HG02973 (cell line): Measurements from ENCODE around the gene RAE1.
"Not testable (repeated sequence)": the region's sequence is repeated elsewhere in the genome, so short reads cannot be mapped to it uniquely, and the experiment has no call there.

Experiments used
- ATAC-seq: cut with Tn5 transposase; IDR thresholded peaks from one replicate; pipeline ENCODE4 v1.9.1; 2021; ENCODE audit warnings: moderate library complexity; ENCODE audit not compliant: unreplicated experiment

RAE1 gene

DNA sequence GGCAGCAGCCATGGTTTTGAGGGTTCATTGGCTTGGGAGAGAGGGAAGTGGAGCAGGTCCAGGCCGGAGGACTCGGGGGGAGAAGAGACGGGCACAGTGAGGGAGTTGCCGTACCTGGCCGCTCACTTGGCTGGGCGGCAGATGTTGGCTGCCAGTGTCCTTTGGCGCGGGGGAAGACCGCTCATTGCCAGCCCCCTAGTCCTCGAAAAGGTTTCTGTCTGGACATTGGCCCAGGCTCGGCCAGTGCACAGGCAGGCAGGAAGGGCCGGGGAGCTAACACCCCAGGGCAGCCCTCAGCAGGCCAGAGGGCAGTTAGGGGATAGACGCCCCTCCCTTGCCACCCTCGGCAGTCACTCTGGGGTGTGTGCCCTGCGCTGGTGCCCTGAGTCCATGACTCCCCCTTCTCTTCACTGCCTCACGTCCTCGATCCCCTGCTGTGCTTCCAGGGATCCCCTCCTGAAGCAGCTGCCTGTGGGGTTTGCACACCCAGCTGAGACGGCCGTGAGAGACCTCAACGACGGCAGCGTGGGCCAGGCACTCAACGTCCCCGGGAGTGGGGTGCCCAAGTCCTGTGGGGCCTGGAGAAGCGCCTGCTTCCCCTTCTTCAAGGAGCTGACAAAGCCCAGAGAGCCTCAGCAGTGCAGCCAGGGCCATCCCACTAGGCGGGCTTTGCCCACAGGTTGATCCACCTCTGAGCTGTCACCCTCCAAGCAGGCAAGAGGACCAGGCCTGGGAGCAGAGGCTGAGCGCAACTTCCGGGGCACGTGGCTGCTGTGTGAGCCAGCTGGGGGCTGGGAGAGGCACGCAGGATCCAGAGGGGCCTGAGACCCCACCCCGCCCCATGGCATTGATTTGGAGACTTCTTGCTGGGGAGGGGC, 60.6 kb downstream of the RAE1 start:
- ATAC-seq, result no peak

DNA sequence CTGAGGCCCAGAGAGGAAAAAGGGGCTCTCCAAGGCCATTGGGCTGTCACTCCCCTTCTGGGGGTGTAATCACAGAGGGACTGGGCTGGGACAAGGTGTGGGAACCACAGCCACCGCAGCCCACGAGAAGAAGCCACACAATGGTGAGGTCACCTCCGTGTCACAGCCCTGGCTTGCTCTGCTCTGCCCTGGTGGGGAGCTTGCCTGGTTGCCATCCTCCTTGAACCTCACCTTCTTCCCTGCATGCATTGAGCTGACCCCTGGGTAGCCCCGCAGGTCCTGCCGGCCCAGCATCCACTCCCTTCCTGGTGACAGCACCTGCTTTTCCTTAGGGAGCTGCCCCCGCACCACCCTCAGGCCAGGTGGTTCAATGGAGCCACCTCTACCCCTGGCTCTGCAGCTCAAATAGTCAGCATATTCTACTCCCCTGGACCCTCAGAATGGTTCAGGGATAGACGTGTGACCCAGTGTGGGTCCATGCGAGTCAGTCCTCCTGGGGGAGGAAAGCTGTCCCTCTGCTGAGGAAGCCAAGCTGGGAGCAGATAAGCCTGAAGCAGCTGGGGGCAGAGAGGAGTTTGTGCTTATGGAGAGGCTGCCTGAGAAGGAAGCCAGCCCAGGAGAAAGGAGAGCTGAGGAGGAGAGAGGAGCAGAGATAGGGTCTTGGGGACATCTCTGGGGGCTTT, 61.4 kb downstream of the RAE1 start:
- ATAC-seq, result no peak

- no peak for ATAC-seq
Measured at GRCh38 chr20:57413986-57414385, 62.9 kb downstream of the RAE1 start.

DNA sequence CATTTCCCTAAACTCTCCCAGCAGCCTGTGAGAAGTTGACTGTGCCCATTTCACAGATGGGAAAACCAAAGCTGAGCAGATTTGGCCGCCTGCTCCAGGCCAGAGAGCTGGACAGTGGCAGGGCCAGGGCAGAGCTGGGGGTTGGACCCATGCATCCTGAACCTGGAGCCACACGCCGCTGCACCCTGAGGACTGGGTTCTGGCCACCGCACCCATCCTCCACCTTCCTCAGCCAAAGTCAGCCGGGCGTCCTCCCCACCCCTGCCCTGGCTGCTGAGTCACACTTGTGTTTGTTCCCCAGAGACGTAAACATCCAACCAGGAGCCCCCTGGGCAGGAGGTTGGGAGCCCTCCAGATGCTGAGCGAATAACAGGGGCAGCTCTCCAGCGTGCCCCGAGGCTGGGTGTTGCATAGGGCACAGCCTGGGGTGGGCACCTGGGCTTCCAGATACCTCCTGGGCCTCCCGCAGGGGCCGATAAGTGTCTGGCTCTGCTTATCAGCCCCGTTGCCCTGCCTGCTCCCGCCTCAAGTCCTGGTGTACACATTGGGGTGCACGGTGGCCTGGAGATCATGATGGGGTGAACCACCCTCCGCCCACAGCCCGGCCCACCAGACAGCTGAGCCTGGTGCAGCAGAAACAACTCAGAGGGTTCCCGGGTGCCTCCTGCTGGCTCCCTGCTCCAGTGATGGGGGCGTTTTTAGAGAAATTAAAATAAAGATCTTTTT, 64.0 kb downstream of the RAE1 start:
- ATAC-seq, result no peak

- ATAC-seq, result no peak
Measured at GRCh38 chr20:57415771-57416170, 64.7 kb downstream of the RAE1 start.

DNA sequence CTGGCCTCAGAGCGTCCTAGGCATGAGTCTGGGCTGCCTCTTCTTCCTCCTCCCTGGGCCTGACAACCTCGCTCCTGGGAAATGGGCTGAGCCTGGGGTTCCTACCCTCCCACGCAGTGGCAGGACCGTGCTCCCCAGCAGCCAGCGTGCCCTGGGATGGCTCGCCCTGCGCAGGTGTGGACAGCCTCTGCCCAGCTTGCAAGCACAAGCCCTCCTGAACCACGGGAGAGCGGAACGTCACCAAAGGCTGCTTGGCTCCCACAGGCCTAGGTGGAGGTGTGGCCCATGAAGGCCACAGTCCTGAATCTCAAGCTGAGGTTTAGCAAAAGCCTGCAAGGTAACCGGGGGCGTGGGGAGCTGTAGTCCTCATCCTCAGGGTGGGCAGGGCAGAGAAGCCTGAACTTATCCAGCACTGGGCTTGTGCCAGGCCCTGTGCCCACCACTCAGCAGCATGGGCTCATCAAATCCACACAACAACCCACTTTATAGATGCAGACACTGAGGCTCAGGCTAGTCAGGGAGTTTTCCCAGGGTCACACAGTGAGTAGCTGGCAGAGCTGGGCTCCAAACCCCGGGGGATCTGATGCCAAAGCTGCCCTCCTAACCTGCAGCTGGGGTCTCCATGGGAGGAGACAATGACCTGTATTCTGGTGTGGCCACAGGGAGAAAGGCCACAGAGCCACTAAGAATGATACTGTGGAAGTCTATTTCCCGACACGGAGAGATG, 65.4 kb downstream of the RAE1 start:
- no peak for ATAC-seq

GRCh38 chr20:57417051-57417689, 66.1 kb downstream of the RAE1 start:
- ATAC-seq, result no peak

DNA sequence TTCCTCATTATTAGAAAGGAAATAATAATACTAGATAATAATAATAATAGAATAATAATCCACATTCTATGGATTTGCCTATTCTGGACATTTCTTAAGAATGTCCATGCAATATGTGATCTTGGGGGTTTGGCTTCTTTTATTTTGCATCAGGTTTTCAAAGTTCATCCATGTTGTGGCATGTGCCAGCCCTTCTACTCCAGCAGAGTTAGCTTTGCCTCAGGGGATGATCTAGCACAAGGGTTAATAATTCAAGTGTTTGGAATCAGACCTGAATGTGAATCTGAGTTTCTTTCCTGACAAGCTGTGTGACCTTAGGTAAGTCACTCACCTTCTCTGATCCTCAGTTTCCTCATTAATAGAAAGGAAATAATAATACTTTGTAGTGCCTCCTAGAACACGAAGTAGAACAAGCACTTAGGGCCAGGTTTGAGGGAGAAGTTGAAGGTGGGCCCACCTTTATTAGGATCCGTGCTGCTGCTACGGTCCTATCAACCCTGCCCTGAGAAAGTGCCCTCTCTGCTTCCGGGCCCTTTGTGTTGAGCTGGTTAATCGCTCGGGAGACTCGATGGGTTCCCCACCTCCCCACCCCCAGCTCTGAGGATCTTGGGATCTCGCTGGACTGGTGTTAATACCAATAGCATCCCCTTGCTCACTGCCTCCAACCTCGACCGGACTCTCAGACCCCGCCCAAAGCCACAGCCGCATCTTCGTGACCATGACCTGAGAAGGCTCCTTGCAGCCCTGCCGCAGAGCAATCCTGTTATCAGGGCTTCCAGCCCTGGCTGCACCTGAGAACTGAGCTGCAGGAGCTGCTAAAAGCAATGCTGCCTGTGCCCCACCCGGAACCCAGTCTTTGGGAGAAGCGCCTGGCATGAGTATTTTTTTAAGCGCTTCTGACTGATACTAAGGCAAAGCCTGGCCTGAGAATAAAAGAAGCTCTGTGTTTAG, 67.0 kb downstream of the RAE1 start:
- ATAC-seq, result no peak

DNA sequence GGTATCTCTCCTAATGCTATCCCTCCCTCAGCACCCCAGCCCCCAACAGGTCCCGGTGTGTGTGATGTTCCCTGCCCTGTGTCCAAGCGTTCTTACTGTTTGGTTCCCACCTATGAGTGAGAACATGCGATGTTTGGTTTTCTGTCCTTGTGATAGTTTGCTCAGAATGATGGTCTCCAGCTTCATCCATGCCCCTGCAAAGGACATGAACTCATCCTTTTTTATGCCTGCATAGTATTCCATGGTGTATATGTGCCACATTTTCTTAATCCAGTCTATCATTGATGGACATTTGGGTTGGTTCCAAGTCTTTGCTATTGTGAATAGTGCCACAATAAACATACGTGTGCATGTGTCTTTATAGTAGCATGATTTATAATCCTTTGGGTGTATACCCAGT, 68.4 kb downstream of the RAE1 start:
- not testable (repeated sequence) for ATAC-seq

DNA sequence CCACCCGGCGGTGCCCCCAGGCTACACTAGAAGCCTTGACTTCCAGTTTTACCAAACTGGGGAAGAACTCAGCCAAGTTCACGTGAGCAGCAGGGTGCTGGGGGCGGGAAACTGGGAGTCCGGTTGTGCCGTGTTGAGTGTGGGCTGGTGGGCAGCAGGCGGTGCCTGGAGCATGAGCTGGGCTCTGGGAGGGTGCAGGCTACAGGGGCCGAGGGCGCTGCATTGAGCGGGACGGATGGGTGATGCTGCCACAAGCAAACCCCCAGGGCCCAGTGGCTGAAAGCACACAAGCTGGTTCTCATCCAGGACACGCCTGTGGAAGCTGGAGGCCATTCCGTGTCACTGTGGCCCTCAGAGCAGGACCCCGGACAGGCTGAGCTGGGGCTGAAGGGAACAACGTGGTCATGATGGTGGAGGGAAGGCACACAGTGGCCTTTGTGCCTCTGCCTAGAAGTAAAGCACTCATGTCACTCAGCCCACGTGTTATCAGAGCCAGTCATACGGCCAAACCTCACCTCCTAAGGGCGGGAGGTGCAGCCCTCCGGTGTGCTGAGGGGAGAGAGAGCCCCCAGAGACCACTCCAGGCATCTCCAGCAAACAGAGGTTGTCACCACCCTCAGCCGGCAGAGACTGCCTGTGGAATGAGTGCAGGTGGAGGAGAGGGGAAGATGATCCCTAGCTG, 69.7 kb downstream of the RAE1 start:
- ATAC-seq, result no peak

DNA sequence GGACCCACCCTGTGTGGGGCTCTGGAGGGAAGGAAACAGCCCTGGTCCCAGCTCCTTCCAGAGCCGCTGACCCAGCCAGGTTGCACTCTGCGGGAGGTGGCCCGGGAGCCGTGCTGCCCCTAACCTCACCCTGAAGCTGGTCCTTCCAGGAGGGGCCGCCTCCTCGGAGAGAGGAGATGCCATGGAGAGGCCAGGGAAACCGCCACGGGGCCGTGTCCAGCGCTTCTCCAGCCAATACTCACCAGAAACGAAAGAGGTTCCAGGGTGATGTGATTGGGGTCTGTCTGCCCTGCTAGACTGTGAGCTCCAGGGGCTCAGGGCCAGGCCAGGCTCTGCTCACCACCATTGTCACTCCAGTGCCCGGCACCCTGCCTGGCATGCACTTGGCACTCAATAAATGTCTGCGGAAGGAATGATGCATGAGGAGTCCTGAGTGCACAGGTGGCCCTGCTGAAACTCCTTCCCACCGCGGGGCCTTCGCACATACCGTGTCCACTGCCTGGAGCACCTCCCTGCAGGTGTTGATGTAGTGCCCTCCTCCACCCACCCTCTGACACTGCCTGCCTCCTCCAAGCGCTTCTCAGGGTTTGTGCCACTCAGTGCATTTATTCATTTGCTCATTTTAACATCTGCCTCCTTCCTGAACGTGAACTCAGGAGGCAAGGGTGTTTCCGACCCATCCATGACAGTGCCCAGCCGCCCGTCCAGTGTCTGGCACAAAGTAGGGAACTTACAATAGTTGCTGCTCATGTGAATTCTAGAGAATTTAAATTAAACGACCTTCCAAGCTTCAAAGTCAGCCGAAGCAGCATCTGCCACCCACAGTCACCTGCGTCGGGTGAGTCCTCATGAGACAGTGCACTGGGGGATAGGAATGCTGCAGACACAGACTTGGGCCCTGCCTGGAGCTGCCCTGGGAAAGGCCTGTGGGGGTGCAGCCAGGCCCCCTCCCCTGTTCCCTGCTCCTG, 70.5 kb downstream of the RAE1 start:
- no peak for ATAC-seq

DNA sequence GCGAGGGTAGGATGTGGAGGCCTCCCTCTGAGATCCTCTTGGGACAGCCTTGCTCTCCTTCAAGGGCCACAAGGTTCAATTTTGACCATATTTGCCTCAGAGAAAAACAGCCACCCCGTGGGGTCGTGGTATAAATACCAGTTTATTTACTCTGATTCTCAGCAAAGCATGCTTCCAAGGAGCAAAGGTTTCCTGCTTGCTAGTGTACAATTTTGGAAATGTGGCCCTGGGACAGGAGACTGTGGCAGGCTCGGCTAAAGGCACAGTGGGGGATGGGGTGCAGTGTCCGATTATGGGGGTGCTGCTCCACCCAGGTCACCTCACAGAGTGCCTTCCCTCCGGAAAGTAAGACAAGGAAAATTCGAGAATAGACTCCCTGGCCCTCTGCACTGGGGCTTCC, 71.2 kb downstream of the RAE1 start:
- ATAC-seq, result no peak

GRCh38 chr20:57425150-57426013, 74.3 kb downstream of the RAE1 start:
- ATAC-seq, result no peak

DNA sequence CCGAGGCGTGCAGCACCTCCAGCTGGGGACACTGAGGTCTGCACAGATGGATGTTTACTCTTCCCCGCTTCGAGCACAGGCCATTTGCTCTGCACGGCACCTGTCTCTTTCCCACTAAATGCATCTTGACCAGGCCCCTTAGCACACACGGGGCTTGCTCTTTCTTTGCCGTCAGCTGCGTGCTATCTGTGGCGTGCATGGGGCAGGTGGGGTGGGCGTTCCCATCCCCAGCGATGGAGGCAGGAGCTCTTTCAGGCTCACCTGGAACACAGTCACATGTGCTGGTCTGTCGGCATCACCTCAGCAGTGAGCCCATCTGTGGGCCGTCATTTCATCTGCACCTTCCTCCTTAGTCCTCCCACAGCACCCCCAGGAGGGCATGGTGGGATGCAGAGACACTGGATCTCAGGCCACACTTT, 75.2 kb downstream of the RAE1 start:
- ATAC-seq, result no peak

DNA sequence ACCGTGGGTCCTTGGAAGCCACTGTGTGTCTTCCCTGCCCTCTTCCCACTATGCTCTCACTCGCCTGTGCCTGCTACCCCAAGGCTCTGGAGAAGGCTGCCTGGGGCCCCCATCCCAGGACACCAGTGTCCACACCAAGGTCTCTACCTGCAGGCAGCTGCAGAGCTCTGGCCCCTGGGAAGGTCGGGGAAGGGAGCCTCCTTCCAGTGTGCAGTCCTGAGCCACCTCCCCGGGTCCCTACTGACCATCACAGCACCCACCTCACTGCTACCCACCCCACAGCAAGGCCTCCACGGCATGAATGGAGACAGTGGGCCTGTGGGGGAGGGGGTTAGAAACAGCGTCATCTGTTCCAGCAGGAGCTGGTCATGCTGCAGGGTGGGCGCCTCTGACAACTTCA, 75.8 kb downstream of the RAE1 start:
- no peak for ATAC-seq

DNA sequence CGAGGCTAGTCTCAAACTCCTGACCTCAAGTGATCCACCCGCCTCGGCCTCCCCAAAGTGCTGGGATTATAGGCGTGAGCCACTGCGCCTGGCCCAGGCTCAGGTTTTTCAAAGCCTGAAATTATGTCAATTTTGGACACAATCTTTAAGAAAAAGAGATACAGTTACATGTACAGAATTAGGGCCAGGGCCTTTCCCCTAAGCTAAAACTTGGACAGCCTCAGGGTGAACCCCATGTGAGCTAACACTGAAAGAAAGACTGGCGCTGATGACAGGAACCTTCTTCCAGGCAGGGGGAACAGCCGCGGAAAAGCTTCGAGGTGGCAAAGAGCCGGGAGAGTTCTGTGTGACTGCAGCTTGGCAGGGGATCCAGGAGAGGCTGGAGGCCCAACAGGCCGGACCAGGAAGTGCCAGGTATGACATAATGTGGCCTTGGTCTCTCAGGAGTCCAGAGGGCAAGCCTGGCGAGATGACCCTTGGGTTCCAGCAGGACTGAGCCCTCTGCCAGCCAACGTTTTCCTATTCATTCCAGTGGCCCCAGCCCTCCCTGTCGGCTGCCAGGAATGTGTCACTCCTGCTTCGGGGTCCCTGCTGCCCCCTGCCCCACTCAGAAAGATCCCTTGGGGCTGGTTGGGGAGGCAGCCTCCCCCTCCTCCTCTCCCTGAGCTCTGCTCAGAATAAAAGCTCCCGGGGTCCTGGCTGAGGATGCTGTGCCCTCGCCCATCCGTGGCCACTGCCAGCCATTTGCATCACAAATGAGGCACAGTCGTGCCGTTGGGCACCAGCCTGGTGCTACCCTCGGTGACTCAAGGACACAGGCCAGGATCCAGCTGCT, 77.5 kb downstream of the RAE1 start:
- ATAC-seq, result no peak
